ENCODE data around the gene CHD1. TPM values are rescaled to one million over a fixed set of nuclear protein-coding genes. Genes with fewer than 3 reads are reported as not detected.

The CHD1 gene

DNA sequence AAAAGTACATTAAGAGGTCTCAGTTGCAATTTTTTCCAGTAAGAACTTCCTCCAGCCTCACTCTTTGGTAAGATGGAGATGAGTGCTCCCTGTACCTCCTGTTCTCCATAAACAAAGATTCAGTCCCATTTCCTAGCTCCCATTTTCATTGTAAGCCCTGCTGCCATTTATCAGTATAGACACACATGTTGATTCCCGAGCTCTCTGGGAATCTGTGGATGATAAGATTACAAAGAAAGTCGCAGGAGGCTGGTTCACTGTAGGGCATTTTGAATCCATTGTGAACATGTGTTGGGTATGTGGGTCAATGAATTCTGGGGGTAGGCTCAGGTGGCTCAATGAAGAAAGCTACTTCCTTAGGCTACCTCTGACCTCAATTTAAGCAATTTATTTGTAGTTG, 118.6 kb downstream of the CHD1 start:
- Histone ChIP-seq H2BK120ac (ENCODE audit: low read depth, low read length) (no peak overlapping the region), H2BK15ac (replicated peaks; ENCODE audit: low read depth) (no peak overlapping the region), H3K4me3 (ENCODE audit: low read length) (no peak overlapping the region), H3K36me3 (ENCODE audit: control insufficient read depth, insufficient read depth, low read length) (no peaks in the 10 kb centered on the region), H4K8ac (ENCODE audit: low read depth, low read length) (no peak overlapping the region), H4K5ac (ENCODE audit: low read length) (no peak overlapping the region), H3K18ac (ENCODE audit: low read length) (no peak overlapping the region), H3K27ac (ENCODE audit: low read depth, low read length) (no peak overlapping the region), H3K4ac (ENCODE audit: low read depth, low read length) (no peak overlapping the region), H3K4me2 (ENCODE audit: low read length) (no peak overlapping the region), H3K56ac (ENCODE audit: low read length) (no peak overlapping the region), H3K23ac (ENCODE audit: low read length) (no peak overlapping the region), H2BK5ac (ENCODE audit: low read length) (no peak overlapping the region), H2AK5ac (ENCODE audit: low read length) (no peak overlapping the region), H3K79me2 (ENCODE audit: control insufficient read depth, insufficient read depth, low read length) (no peaks in the 10 kb centered on the region), H3K79me1 (ENCODE audit: low read length) (no peaks in the 10 kb centered on the region), H3K27me3 (ENCODE audit: insufficient read depth, low read length, poor library complexity) (no peaks in the 10 kb centered on the region), H3K4me1 (ENCODE audit: control insufficient read depth, low read depth, low read length) (no peaks in the 10 kb centered on the region), H3K9ac (ENCODE audit: low read length) (no peak overlapping the region)
- DNase-seq, result peak; percentile 69
- WGBS (ENCODE audit: extremely low coverage, insufficient coverage, low lambda C conversion rate), result no CpG with 5 or more reads among the region's 2 CpGs

DNA sequence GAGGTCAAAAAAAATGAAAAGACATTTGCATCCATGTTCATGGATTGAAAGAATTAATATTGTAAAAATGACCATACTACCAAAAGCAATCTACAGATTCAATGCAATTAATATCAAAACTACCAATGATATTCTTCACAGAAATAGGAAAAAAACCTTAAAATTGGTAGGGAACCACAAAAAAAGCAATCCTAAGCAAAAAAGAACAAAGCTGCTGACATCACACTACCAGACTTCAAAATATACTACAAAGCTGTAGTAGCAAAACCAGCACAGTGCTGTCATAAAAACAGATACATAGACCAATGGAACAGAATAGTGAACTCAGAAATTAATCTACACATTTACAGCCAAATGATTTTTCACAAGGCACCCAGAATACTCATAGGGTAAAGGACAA, 121.0 kb downstream of the CHD1 start:
- Histone ChIP-seq H3K79me1 (ENCODE audit: low read length) (no peaks in the 10 kb centered on the region), H3K79me2 (ENCODE audit: control insufficient read depth, insufficient read depth, low read length) (no peaks in the 10 kb centered on the region), H2BK120ac (ENCODE audit: low read depth, low read length) (no peak overlapping the region), H2BK15ac (replicated peaks; ENCODE audit: low read depth) (no peak overlapping the region), H3K56ac (ENCODE audit: low read length) (no peak overlapping the region), H3K9ac (ENCODE audit: low read length) (no peak overlapping the region), H3K36me3 (ENCODE audit: control insufficient read depth, insufficient read depth, low read length) (no peaks in the 10 kb centered on the region), H3K4me3 (ENCODE audit: low read length) (no peak overlapping the region), H3K4ac (ENCODE audit: low read depth, low read length) (no peak overlapping the region), H4K8ac (ENCODE audit: low read depth, low read length) (no peak overlapping the region), H3K27me3 (ENCODE audit: insufficient read depth, low read length, poor library complexity) (no peaks in the 10 kb centered on the region), H3K4me1 (ENCODE audit: control insufficient read depth, low read depth, low read length) (no peaks in the 10 kb centered on the region), H4K5ac (ENCODE audit: low read length) (no peak overlapping the region), H3K18ac (ENCODE audit: low read length) (no peak overlapping the region), H2AK5ac (ENCODE audit: low read length) (no peak overlapping the region), H3K23ac (ENCODE audit: low read length) (no peak overlapping the region), H3K27ac (ENCODE audit: low read depth, low read length) (no peak overlapping the region), H2BK5ac (ENCODE audit: low read length) (no peak overlapping the region), H3K4me2 (ENCODE audit: low read length) (no peak overlapping the region)
- no peak for DNase-seq

DNA sequence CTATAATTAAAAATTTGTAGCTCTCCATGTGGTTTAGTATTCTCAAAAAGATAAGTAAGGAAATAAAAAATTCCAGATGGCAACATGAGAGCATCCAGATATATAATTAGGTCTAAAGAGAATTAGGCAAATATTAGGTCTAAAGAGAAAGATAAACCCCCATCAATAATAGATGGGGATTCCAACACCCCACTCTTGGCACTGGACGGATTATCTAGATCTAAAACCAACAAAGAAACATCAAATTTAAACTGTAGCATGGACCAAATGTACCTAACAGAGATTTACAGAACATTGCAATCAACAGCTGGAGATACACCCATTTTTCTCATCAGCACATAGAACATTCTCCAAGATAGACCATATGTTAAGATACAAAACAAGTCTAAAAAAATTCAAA, 123.7 kb downstream of the CHD1 start:
- Histone ChIP-seq H3K27me3 (ENCODE audit: insufficient read depth, low read length, poor library complexity) (no peaks in the 10 kb centered on the region), H3K36me3 (ENCODE audit: control insufficient read depth, insufficient read depth, low read length) (no peaks in the 10 kb centered on the region), H3K4me2 (ENCODE audit: low read length) (no peak overlapping the region), H2AK5ac (ENCODE audit: low read length) (no peak overlapping the region), H3K4me1 (ENCODE audit: control insufficient read depth, low read depth, low read length) (no peaks in the 10 kb centered on the region), H3K9ac (ENCODE audit: low read length) (no peak overlapping the region), H3K4me3 (ENCODE audit: low read length) (no peak overlapping the region), H4K5ac (ENCODE audit: low read length) (no peak overlapping the region), H4K8ac (ENCODE audit: low read depth, low read length) (no peak overlapping the region), H2BK120ac (ENCODE audit: low read depth, low read length) (no peak overlapping the region), H3K79me1 (ENCODE audit: low read length) (no peaks in the 10 kb centered on the region), H2BK15ac (replicated peaks; ENCODE audit: low read depth) (no peak overlapping the region), H3K23ac (ENCODE audit: low read length) (no peak overlapping the region), H2BK5ac (ENCODE audit: low read length) (no peak overlapping the region), H3K79me2 (ENCODE audit: control insufficient read depth, insufficient read depth, low read length) (no peaks in the 10 kb centered on the region), H3K27ac (ENCODE audit: low read depth, low read length) (no peak overlapping the region), H3K18ac (ENCODE audit: low read length) (no peak overlapping the region), H3K4ac (ENCODE audit: low read depth, low read length) (no peak overlapping the region), H3K56ac (ENCODE audit: low read length) (no peak overlapping the region)
- DNase-seq, result no peak
- no CpG with 5 or more reads among the region's 1 CpG for WGBS (ENCODE audit: extremely low coverage, insufficient coverage, low lambda C conversion rate)

DNA sequence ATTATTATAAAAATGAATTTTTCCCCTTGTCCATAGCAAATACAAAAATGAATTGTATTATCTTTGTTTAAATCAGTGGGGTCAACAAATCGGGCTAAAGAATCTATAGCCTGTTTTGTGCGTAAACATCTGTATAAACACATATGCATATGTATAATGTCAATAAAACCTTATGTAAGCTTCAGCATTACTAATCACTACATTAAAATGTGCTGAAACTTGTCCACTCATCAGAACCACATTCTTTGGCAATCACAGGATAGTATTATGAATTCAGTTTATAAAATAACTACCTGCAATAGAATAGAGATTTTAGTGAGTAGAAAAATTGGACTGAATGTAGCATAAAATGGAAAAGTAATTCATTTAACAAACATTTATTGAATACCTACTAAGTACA, 124.7 kb downstream of the CHD1 start:
- Histone ChIP-seq H3K23ac (ENCODE audit: low read length) (no peak overlapping the region), H3K79me1 (ENCODE audit: low read length) (no peaks in the 10 kb centered on the region), H3K27ac (ENCODE audit: low read depth, low read length) (no peak overlapping the region), H2BK15ac (replicated peaks; ENCODE audit: low read depth) (no peak overlapping the region), H3K27me3 (ENCODE audit: insufficient read depth, low read length, poor library complexity) (no peaks in the 10 kb centered on the region), H4K5ac (ENCODE audit: low read length) (no peak overlapping the region), H3K36me3 (ENCODE audit: control insufficient read depth, insufficient read depth, low read length) (no peaks in the 10 kb centered on the region), H4K8ac (ENCODE audit: low read depth, low read length) (no peak overlapping the region), H3K4me1 (ENCODE audit: control insufficient read depth, low read depth, low read length) (no peaks in the 10 kb centered on the region), H3K79me2 (ENCODE audit: control insufficient read depth, insufficient read depth, low read length) (no peaks in the 10 kb centered on the region), H3K18ac (ENCODE audit: low read length) (no peak overlapping the region), H2BK5ac (ENCODE audit: low read length) (no peak overlapping the region), H3K4me3 (ENCODE audit: low read length) (no peak overlapping the region), H2AK5ac (ENCODE audit: low read length) (no peak overlapping the region), H3K56ac (ENCODE audit: low read length) (no peak overlapping the region), H3K4me2 (ENCODE audit: low read length) (no peak overlapping the region), H3K9ac (ENCODE audit: low read length) (no peak overlapping the region), H3K4ac (ENCODE audit: low read depth, low read length) (no peak overlapping the region), H2BK120ac (ENCODE audit: low read depth, low read length) (no peak overlapping the region)
- WGBS (ENCODE audit: extremely low coverage, insufficient coverage, low lambda C conversion rate), result no CpG with 5 or more reads among the region's 2 CpGs
- no peak for DNase-seq

Small RNAs within 50 kb of the gene (small RNA-seq; reads per million reads assigned to genes)
- gene RF00019 (ENCODE audit: insufficient read depth) (not detected), gene RNU6-402P (ENCODE audit: insufficient read depth) (not detected)
